GM12875 (cell line): ENCODE measurements around the gene SOAT2.
"Not testable (repeated sequence)": the region's sequence is repeated elsewhere in the genome, so short reads cannot be mapped to it uniquely, and the experiment has no call there.

Experiments used
- H3K4me3 ChIP-seq: one replicate; pipeline ENCODE4 v1.5.1; 2011; ENCODE audit warnings: low read depth, low read length, control low read depth
- TF ChIP-seq, protein P1 (sequence below): IDR thresholded peaks from 2 replicates; pipeline ENCODE4 v1.5.1; 2011; ENCODE audit warnings: low read depth, mild to moderate bottlenecking, control low read depth, inconsistent platforms, low read length, moderate library complexity, borderline replicate concordance; ENCODE audit not compliant: insufficient read depth

SOAT2 gene

GRCh38 chr12:53103860-53104305, 597 bp downstream of the SOAT2 start:
- no peak overlapping the region for H3K4me3 ChIP-seq

GRCh38 chr12:53105256-53105655, 2.0 kb downstream of the SOAT2 start:
- H3K4me3 ChIP-seq = no peak overlapping the region
- TF ChIP-seq, protein P1, sequence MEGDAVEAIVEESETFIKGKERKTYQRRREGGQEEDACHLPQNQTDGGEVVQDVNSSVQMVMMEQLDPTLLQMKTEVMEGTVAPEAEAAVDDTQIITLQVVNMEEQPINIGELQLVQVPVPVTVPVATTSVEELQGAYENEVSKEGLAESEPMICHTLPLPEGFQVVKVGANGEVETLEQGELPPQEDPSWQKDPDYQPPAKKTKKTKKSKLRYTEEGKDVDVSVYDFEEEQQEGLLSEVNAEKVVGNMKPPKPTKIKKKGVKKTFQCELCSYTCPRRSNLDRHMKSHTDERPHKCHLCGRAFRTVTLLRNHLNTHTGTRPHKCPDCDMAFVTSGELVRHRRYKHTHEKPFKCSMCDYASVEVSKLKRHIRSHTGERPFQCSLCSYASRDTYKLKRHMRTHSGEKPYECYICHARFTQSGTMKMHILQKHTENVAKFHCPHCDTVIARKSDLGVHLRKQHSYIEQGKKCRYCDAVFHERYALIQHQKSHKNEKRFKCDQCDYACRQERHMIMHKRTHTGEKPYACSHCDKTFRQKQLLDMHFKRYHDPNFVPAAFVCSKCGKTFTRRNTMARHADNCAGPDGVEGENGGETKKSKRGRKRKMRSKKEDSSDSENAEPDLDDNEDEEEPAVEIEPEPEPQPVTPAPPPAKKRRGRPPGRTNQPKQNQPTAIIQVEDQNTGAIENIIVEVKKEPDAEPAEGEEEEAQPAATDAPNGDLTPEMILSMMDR = no peak

More at GRCh38 chr12:53103860-53104305, 597 bp downstream of the SOAT2 start:
- TF ChIP-seq, protein P1 = no peak

DNA sequence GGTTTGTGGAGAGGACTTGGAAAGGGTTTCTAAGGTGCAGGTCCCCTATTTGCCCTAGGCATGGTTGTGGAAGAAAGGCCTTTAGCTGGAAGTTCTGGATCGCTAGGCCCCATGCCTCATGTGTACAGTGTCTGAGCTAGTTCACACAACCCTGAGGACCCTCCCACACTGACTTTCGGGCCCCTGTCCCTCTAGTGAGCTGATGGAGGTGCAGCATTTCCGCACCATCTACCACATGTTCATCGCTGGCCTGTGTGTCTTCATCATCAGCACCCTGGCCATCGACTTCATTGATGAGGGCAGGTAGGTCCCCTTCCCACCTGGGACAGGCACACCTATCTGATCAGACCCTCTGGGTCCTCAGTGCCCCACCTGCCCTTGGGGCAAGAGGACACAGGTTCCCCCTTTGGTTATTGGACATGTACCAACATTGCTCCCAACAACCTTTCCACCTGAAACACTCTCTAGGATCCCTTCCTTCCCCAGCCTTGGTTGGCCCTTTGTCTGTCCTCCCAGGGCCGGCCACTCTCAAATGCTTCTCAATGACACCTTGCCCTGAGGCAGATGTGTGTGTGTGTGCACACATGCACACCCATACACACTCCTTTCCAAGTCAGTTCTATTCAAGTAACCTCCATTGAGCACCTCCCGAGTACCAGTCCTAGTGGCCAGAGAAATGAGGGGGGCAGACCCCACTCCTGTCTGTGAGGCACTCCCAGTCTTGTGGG, 2.6 kb downstream of the SOAT2 start:
- TF ChIP-seq, protein P1 = no peak
- no peak overlapping the region for H3K4me3 ChIP-seq

DNA sequence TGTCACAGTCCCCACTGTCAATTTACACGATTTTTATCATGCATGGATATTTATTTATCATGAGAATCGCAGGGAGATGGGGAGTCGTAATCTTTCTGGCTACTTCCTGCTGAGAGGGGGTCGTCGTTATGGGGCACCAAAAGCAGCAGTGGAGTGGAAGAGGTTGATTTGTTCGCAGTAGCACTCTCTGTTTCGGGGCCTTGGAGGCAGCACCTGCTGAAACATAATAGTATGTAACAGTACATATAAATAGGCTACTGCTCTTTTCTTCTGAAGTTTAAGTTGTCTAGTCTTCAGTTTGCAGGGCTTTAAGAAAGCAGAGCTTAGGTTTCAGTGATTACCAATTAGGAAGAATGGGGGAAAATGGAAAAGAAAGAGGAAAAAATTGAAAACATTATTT, 3.8 kb downstream of the SOAT2 start:
- H3K4me3 ChIP-seq = no peak overlapping the region
- TF ChIP-seq, protein P1 = no peak

GRCh38 chr12:53112431-53112830, 9.1 kb downstream of the SOAT2 start:
- H3K4me3 ChIP-seq = not testable (repeated sequence)

GRCh38 chr12:53113136-53113705, 9.9 kb downstream of the SOAT2 start:
- TF ChIP-seq, protein P1 = no peak
- H3K4me3 ChIP-seq = no peak overlapping the region

- TF ChIP-seq, protein P1 = no peak
- H3K4me3 ChIP-seq = no peak overlapping the region
Measured at GRCh38 chr12:53113951-53114350, 10.7 kb downstream of the SOAT2 start.
